Mononuclear cell (primary cell): ENCODE results near the gene C1orf198. TPM values are rescaled to one million over a fixed set of nuclear protein-coding genes. Genes with fewer than 3 reads are reported as not detected.

ENCODE experiments used
- H3K27me3 ChIP-seq: 2 replicates; pipeline ENCODE4 v1.6.0; 2011; ENCODE audit warnings: low read length, control low read depth; ENCODE audit not compliant: insufficient read depth
- H3K4me1 ChIP-seq: 2 replicates; pipeline ENCODE4 v1.5.1; 2011; ENCODE audit warnings: mild to moderate bottlenecking, low read length, control low read depth; ENCODE audit not compliant: insufficient read depth
- H3K4me3 ChIP-seq: 2 replicates; pipeline ENCODE4 v1.5.1; 2011; ENCODE audit warnings: mild to moderate bottlenecking, low read length, moderate library complexity
- H3K9me3 ChIP-seq: 2 replicates; pipeline ENCODE4 v1.5.1; 2011; ENCODE audit warnings: low read depth, mild to moderate bottlenecking, control low read depth, low read length
- total RNA-seq: library from RNA; depleted of rRNA; stranded (reverse); fragments of >200 nt; gene quantifications from one replicate; pipeline ENCODE4 v1.2.3, GENCODE V29; 2012

Gene C1orf198
- total RNA-seq, 1 donor, result 9.7 TPM

- no peaks in the 10 kb centered on the region for H3K9me3 ChIP-seq
- no peaks in the 10 kb centered on the region for H3K27me3 ChIP-seq
- H3K4me3 ChIP-seq, result no peak overlapping the region
- H3K4me1 ChIP-seq, result no peaks in the 10 kb centered on the region
Observed at GRCh38 chr1:230898748-230899147, 30.4 kb upstream of the C1orf198 start.

- Histone ChIP-seq H3K4me1 (no peaks in the 10 kb centered on the region), H3K4me3 (no peak overlapping the region), H3K27me3 (no peaks in the 10 kb centered on the region), H3K9me3 (no peaks in the 10 kb centered on the region)
Observed at GRCh38 chr1:230898144-230898543, 29.8 kb upstream of the C1orf198 start.

- Histone ChIP-seq H3K4me1 (no peaks in the 10 kb centered on the region), H3K9me3 (no peaks in the 10 kb centered on the region), H3K27me3 (no peaks in the 10 kb centered on the region), H3K4me3 (no peak overlapping the region)
Observed at GRCh38 chr1:230896779-230897178, 28.5 kb upstream of the C1orf198 start.

- no peaks in the 10 kb centered on the region for H3K9me3 ChIP-seq
- no peaks in the 10 kb centered on the region for H3K4me1 ChIP-seq
- no peak overlapping the region for H3K4me3 ChIP-seq
- H3K27me3 ChIP-seq, result no peaks in the 10 kb centered on the region
Observed at GRCh38 chr1:230895452-230895851, 27.1 kb upstream of the C1orf198 start.

GRCh38 chr1:230894664-230895063 lies 26.3 kb upstream of the C1orf198 start:
- Histone ChIP-seq H3K9me3 (no peaks in the 10 kb centered on the region), H3K4me1 (no peaks in the 10 kb centered on the region), H3K27me3 (no peaks in the 10 kb centered on the region)

GRCh38 chr1:230894032-230894431 lies 25.7 kb upstream of the C1orf198 start:
- Histone ChIP-seq H3K4me3 (no peak overlapping the region), H3K4me1 (no peaks in the 10 kb centered on the region), H3K27me3 (no peaks in the 10 kb centered on the region), H3K9me3 (no peaks in the 10 kb centered on the region)

More at GRCh38 chr1:230894664-230895063, 26.3 kb upstream of the C1orf198 start:
- H3K4me3 ChIP-seq, result no peak overlapping the region

- no peaks in the 10 kb centered on the region for H3K9me3 ChIP-seq
- no peaks in the 10 kb centered on the region for H3K4me1 ChIP-seq
- H3K4me3 ChIP-seq, result no peak overlapping the region
- no peaks in the 10 kb centered on the region for H3K27me3 ChIP-seq
Observed at GRCh38 chr1:230892018-230892491, 23.7 kb upstream of the C1orf198 start.

GRCh38 chr1:230891413-230891812 lies 23.1 kb upstream of the C1orf198 start:
- Histone ChIP-seq H3K9me3 (no peaks in the 10 kb centered on the region), H3K27me3 (no peaks in the 10 kb centered on the region), H3K4me3 (no peak overlapping the region), H3K4me1 (no peaks in the 10 kb centered on the region)

GRCh38 chr1:230884646-230885045 lies 16.3 kb upstream of the C1orf198 start:
- H3K4me1 ChIP-seq, result no peaks in the 10 kb centered on the region
- no peak overlapping the region for H3K4me3 ChIP-seq
- no peaks in the 10 kb centered on the region for H3K9me3 ChIP-seq
- peaks cover 12% of the 10 kb centered on the region for H3K27me3 ChIP-seq

- Histone ChIP-seq H3K27me3 (peaks cover 12% of the 10 kb centered on the region), H3K9me3 (no peaks in the 10 kb centered on the region), H3K4me1 (no peaks in the 10 kb centered on the region), H3K4me3 (no peak overlapping the region)
Observed at GRCh38 chr1:230883967-230884366, 15.6 kb upstream of the C1orf198 start.

- Histone ChIP-seq H3K4me3 (no peak overlapping the region), H3K4me1 (no peaks in the 10 kb centered on the region), H3K9me3 (no peaks in the 10 kb centered on the region), H3K27me3 (peaks cover 12% of the 10 kb centered on the region)
Observed at GRCh38 chr1:230879778-230880177, 11.5 kb upstream of the C1orf198 start.

- no peaks in the 10 kb centered on the region for H3K9me3 ChIP-seq
- no peaks in the 10 kb centered on the region for H3K4me1 ChIP-seq
- H3K4me3 ChIP-seq, result no peak overlapping the region
- H3K27me3 ChIP-seq, result peaks cover 17% of the 10 kb centered on the region
Observed at GRCh38 chr1:230878591-230878990, 10.3 kb upstream of the C1orf198 start.

GRCh38 chr1:230877924-230878590 lies 9.7 kb upstream of the C1orf198 start:
- H3K4me1 ChIP-seq, result no peaks in the 10 kb centered on the region
- H3K4me3 ChIP-seq, result no peak overlapping the region
- H3K27me3 ChIP-seq, result peaks cover 22% of the 10 kb centered on the region
- H3K9me3 ChIP-seq, result no peaks in the 10 kb centered on the region

GRCh38 chr1:230877146-230877923 lies 9.0 kb upstream of the C1orf198 start:
- no peaks in the 10 kb centered on the region for H3K9me3 ChIP-seq
- peaks cover 22% of the 10 kb centered on the region for H3K27me3 ChIP-seq
- H3K4me3 ChIP-seq, result no peak overlapping the region
- no peaks in the 10 kb centered on the region for H3K4me1 ChIP-seq

GRCh38 chr1:230876660-230877059 lies 8.3 kb upstream of the C1orf198 start:
- Histone ChIP-seq H3K4me1 (no peaks in the 10 kb centered on the region), H3K9me3 (no peaks in the 10 kb centered on the region), H3K27me3 (peaks cover 23% of the 10 kb centered on the region)

More at GRCh38 chr1:230876660-230877059, 8.3 kb upstream of the C1orf198 start:
- no peak overlapping the region for H3K4me3 ChIP-seq
